Smooth muscle cell of the umbilical artery (primary cell): ENCODE data around the gene CFL2. TPM values are rescaled to one million over a fixed set of nuclear protein-coding genes. Genes with fewer than 3 reads are reported as not detected.

ENCODE experiments used
- total RNA-seq: library from RNA; depleted of rRNA; stranded (reverse); fragments of >200 nt; gene quantifications from 2 replicates; pipeline ENCODE4 v1.2.3, GENCODE V29; 2014

Gene CFL2
- total RNA-seq = 108 and 149 TPM in 2 replicates

DNA sequence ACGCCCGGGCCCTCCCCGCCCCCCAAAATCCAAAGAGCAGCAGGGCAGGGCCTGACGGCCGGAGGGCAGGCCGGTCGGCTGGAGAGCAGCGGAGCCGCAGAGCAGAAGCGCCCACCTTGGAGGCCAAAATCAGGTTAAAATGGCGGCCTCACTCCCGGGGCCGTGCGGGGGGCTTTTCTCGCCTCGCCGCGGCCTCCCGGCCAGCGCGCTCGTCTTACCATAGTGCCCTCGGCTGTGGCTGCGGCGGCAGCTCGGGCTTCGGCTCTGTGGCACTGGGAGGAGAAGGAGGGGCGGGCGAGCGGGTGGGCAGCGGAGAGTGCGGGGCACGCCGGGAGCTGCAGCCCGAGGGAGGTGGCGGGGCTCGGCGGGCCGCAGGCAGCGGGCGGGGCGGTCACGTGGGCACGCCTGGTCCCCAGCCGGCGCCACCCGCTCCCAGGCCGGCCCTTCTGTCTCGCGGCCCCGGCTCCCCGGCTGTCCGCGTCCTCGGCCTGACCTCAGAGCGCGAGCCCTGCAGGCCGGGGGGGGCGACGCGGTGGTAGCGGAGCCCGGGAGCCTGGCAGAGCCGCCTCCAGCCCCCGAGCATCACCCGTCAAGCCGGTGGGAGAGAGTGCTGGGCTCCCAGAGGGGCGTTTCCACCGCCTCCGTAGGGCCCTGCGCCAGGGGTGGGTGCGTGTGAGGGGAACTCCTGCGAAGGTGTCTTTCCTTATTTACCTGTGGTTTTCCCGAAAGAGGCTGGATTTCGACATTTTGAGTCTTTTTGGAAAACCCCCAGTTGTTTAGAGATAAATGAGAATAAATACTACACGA, at the start of gene CFL2:
Gene CFL2 (minus strand): TSS at position 274 of the 807 bp plus-strand sequence. CDS start 53 bp downstream, at position 221.

Other genes with a start within 250 kb of the CFL2 start
- gene EAPP, start 174.9 kb downstream of the CFL2 start, total RNA-seq = 30.2 and 35.6 TPM in 2 replicates
- gene SNX6, start 84.4 kb downstream of the CFL2 start, total RNA-seq = 209 and 276 TPM in 2 replicates
- gene BAZ1A, start 160.8 kb upstream of the CFL2 start, total RNA-seq = 23.8 and 50.3 TPM in 2 replicates